D721Med (cell line): ENCODE measurements around the gene FRMPD1.
A peak's percentile ranks its signal among the peaks of the same experiment; 100 is the strongest.

Source experiments
- DNase-seq: peaks from one replicate; pipeline ENCODE4 v3.0.0; 2011; ENCODE audit warnings: low spot score; ENCODE audit not compliant: insufficient read length
- FAIRE-seq: peaks from 2 replicates; lab custom pipeline; 2011; peaks lifted over from hg19 to GRCh38; lab: Jason Lieb, UNC
- TF ChIP-seq, protein P1 (sequence below): IDR thresholded peaks from 2 replicates; pipeline ENCODE4 v1.5.1; 2012; ENCODE audit warnings: mild to moderate bottlenecking, control low read depth; ENCODE audit not compliant: insufficient read depth; ENCODE audit errors: missing control alignments

The FRMPD1 gene

DNA sequence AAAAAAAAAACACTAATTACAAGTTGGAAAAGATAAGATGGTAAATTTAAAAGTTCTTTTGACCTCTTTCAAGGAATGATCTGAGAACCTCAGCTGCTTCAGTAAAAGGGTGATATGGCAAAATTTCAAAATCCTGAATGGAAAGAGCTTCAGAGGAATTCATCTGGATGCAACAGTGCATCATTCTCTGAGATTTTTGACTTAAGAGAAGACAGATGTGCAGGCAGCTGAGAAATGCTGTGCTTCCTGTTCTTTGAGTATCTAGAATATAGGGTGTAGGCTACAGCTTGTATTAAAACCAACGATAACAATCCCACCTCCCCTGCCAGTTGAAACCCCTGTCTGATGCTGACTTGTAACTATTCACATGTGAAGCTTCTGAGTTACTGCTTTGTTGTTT is 6.2 kb downstream of the FRMPD1 start:
- DNase-seq (no peak), FAIRE-seq (no peak)
- TF ChIP-seq, protein P1, sequence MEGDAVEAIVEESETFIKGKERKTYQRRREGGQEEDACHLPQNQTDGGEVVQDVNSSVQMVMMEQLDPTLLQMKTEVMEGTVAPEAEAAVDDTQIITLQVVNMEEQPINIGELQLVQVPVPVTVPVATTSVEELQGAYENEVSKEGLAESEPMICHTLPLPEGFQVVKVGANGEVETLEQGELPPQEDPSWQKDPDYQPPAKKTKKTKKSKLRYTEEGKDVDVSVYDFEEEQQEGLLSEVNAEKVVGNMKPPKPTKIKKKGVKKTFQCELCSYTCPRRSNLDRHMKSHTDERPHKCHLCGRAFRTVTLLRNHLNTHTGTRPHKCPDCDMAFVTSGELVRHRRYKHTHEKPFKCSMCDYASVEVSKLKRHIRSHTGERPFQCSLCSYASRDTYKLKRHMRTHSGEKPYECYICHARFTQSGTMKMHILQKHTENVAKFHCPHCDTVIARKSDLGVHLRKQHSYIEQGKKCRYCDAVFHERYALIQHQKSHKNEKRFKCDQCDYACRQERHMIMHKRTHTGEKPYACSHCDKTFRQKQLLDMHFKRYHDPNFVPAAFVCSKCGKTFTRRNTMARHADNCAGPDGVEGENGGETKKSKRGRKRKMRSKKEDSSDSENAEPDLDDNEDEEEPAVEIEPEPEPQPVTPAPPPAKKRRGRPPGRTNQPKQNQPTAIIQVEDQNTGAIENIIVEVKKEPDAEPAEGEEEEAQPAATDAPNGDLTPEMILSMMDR, result no peak

DNA sequence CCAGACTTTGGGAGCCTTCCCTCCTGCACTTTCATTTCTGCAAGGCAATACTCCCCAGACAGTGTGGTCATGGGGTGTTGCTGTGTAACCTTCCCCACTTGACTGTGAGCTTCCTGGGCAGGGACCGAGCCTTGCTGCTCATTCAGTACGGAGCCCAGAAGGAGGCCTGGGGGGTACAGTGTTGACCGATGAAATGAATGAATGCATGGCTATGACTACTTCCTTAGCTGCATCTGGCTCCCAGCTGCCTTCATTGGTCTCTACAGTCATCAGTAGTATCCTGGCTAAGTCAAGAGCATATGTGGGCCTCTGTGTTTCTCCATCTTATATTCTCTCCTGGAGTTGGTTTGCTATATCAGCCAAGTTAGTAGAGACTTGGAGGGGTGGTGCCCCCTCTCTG is 9.9 kb downstream of the FRMPD1 start:
- DNase-seq, result no peak
- TF ChIP-seq, protein P1, result no peak
- no peak for FAIRE-seq

DNA sequence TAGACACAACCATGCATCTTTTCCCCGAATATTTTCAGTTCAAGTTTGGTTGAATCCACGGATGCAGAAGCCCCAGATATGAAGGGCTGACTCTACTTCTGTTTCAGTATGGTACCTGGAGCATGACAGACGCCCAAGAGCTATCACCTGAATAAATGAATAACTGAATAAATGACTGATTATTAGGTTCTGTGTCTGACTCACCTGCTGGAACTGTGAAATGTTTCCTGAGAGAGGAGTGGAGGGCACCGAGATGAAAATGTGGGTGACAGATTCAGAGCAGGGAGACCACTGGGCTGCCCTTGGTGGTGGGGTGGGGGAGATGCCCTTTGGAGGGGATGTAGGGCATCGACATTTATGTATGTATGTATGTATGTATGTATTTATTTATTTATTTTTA is 13.2 kb downstream of the FRMPD1 start:
- TF ChIP-seq, protein P1, result no peak
- DNase-seq, result no peak
- no peak for FAIRE-seq

DNA sequence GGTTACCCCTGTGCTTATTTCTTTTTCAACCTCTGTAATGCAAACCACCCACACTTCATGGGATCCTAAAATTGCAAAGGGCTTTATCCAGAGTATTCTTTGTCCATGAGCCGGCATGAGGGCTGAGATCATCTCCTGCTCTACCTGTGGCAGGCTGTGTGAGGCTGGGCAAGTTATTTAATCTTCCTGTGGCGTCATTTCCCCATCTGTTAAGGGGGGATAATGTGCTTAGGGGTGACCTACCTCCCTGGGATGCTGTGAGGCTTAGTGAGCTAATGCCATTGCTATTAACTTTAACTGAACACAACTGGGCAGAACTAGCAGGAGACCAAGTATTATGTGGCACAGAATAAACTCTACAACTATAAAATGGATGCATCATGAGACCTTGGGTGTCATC is 17.0 kb downstream of the FRMPD1 start:
- peak; percentile 47 for DNase-seq
- TF ChIP-seq, protein P1, result no peak
- peak; percentile 98 for FAIRE-seq

DNA sequence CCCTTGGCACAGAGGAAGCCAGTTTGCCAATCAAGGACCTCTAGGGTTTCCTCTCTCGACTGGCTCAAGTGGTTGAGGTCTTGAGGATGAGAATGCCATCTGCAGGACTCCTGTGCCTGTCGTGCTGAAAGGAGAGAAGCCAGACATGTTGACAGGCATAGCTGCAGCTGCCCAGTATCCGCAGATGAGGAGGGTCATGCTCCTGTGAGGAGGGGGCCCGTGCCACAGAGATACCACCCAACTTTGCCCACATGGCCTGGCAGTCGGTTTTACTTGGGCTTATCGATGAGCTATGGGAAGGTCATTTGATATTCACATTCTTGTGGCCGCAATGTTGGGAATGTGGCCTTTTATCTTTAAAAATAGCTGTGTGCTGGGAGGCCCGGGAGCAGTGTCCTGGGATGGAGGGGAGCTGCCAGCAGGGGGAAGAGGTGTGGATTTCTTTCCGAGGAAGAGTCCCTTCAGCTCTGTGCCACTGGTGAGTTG is 17.4 kb downstream of the FRMPD1 start:
- TF ChIP-seq, protein P1, result no peak
- FAIRE-seq (no peak), DNase-seq (no peak)

DNA sequence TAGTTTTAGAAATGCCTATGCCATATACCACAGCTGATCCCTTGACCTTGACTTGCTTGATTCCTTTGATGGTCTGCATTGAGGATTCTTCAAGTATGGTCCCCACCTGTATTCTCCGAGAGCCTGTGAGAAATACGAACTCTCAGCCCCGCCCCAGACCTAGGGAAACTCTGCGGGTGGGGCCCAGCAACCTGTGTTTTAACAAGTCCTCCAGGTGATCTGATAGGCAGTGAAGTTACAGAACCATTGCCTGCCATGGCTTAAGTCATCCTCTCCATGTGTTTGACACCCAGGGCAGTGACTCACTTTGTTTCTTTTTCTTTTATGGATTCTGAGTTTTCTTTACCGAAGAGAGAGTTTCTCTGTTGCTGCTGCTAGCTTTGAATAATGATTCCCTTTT is 18.5 kb downstream of the FRMPD1 start:
- no peak for FAIRE-seq
- TF ChIP-seq, protein P1, result no peak
- DNase-seq, result no peak

DNA sequence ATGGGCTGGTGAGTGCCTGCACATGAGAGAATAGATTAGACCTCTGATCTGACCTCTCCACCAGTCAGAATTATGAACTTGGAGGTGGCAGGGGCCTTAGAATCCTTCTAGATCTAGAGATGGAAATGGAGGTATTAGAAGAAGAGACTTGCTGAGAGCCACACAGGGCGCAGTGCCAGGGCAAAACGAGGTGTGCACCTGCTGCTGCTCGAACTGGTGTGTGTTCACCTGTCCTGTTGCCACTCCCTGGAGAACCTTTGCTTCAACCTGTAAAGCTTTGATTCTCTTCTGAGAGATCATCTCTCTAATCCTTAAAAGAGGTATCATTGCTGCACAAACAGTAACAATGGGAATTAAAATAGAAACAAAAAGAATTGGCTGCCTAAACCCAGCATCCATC is 24.9 kb downstream of the FRMPD1 start:
- FAIRE-seq (no peak), DNase-seq (no peak)
- TF ChIP-seq, protein P1, result no peak
